ENCODE data around the gene TAOK1.

GRCh38 chr17:29575511-29576213 is 185.5 kb downstream of the TAOK1 start:
- TF ChIP-seq CTCF (conservative IDR thresholded peaks at IDR 0.05; ENCODE audit: low read depth, low read length) (no peak), EZH2 (IDR thresholded peaks at IDR 0.05; ENCODE audit: borderline replicate concordance, low read depth, low read length, poor library complexity, severe bottlenecking) (no peak)
